HL-60/S4 treated with retinoic acid at 250 ng/mL for 4 days and 3 days (cell line): ENCODE measurements around the gene SLCO3A1.
"Not testable (repeated sequence)": the region's sequence is repeated elsewhere in the genome, so short reads cannot be mapped to it uniquely, and the experiment has no call there.

Experiments used
- in situ Hi-C: fragments of 300-500 bp; cut with MboI; formaldehyde crosslinking; loops from 2 replicates; pipeline ENCODE4 v1.7.0; 2022; ENCODE audit warnings: low sequenced_read_pairs

Gene SLCO3A1

DNA sequence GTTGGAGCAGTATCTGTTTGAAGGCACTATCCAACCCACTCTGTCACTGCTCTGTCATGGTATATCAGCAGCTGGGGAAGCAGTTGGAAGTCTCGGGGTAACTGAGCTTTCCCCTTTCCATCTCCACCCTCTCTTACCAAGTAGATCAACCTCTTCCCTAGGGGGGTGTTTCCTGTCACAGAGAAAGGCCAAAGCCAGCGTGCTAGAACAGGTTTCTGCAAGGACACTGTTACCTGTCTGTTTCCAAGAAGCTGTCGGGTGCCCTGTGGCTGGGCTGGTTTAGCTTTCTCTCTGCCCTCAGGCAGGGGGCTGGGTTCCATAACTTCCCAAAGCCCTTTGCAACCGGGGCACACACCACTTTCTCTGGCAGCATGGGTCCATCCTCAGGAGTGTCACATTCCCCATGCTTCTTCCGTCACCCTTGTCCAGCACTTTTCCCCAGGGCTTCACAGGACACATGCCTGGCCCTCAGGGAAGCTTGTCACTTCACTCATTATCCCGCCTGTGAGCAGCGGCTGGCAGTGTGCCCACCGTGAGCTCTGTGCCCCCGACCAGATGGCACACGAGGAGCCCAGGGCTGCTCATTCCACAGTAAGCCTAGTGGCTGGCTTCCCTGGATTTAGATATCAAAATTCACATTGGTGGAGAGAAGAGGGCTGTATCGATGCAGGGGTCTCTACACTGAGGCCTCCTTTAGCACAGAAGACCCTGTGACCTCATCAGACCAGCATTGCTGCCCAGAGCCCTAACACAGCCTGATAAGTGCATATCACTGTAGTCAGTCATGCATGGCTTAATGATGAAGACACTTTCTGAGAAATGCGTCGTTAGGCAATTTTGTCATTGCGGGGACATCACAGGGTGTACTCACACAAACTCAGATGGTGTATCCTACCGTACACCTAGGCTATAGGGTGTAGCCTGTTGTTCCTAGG lies 205.8 kb downstream of the SLCO3A1 start:
- in situ Hi-C loops: no loop called here

DNA sequence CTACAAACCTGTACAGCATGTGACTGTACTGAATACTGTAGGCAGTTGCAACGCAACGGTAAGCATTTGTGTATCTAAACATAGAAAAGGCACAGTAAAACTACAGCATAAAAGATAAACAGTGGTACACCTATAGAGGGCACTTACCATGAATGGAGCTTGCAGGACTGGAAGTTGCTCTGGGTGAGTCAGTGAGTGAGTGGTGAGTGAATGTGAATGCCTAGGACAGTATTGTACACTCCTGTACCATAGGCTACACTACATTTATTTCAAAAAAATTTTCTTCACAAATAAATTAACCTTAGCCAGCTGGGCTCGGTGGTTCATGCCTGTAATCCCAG lies 206.4 kb downstream of the SLCO3A1 start:
- in situ Hi-C loops: not testable (repeated sequence)

- in situ Hi-C loops: no loop called here
Measured at GRCh38 chr15:92061511-92062195, 208.1 kb downstream of the SLCO3A1 start.

DNA sequence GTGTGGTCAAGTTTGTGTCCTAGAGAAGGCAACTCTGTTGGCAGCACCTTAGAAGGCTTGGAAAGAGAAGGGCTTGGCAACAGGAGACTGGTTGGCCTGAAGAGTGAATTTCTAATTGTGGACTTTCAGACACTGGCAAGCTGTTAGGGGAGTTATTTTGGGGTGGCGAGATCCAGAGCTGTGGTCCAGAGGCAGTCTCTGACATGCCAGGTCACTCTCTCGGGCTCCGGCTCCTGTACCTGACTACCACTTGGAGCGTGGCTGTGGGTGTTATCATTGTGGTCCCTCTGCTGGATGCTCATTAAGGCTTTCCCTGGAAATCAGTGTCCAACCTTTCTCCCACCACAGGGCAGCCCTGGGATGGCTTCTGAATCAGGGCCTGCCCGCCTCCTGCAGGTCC lies 209.0 kb downstream of the SLCO3A1 start:
- in situ Hi-C loops: no loop called here

DNA sequence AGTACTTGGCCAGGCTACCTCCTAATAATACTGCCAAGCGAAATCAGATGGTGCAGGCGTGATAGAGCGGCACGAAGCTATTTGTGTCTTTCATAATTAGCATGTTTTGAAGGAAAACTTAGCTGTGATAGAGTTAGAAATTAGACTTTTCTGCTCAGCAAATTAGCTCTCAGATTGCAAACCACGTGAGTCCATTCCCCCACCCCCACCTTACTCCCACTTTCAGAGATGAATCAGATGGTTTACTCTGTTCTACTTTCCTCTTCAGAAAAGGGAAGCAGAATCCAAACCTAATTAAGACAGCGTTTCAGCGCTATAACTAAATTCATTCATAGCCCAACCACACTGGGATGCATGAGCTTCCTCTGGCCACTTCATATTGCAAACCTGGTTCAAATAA lies 214.6 kb downstream of the SLCO3A1 start:
- in situ Hi-C loops: no loop called here

GRCh38 chr15:92069308-92070250 lies 216.1 kb downstream of the SLCO3A1 start:
- in situ Hi-C loops: no loop called here

- in situ Hi-C loops: not testable (repeated sequence)
Measured at GRCh38 chr15:92070251-92070650, 216.7 kb downstream of the SLCO3A1 start.

DNA sequence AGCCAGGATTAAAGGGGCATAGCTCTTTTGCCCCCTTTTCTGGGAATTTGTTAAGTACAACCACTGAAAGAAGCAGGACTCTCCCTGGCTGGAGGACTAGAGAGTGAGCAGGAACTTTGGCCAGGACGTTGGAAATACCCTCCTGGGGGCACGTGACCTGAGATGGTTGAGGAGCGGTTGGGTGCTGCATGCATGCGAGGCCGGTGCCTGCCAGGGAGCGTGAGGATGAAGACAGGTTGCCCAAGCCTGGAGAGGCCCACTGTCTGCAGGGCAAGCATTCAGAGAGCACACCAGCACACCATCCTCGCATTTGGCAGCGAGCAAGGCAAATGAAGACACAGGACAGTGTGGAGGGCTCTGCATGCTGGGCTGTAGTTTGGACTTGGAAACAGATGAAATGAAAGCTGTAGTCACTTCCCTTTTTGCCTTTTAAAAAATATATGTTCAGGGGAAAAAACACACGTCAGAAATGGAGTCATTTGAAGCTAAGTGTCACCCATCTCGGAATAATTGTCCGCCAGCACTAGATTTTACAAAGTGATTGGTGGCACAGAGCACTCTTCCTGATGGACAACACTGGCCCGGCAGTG lies 217.6 kb downstream of the SLCO3A1 start:
- in situ Hi-C loops: no loop called here

DNA sequence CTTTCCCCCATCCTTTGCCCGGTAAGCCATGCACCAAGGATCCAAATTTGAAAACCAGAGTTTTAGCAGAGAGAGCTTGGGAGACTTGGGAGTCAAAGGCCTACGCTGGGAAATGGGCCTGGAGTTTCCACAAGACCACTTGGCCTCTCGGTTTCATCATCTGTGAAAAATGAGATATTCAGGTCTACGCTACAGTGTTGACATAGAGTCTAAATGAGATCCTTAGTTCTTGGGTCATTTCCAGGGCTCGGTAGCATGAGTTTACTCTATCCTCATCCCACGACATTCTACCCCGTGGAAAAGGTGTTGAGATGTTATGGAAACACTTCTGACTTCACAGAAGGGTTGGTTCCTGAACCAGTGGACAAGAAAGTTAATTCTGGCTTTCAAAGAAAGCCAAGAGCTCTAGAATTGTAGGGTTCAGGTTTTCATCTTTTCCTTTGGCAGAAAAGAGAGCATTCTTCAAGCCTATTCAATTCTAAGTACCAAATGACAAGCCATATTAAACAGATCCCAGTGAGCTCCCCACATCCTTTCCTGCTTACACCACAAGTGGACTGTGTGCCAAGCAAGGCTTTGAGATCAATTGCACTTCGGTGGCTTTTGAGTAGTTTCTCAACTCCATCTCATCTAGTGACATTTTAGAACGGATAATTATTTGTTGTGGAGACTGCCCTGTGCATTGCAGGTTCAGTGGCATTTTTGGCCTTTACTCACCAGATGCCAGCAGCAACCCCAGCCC lies 219.7 kb downstream of the SLCO3A1 start:
- in situ Hi-C loops: no loop called here

- in situ Hi-C loops: no loop called here
Measured at GRCh38 chr15:92074101-92074500, 220.6 kb downstream of the SLCO3A1 start.

DNA sequence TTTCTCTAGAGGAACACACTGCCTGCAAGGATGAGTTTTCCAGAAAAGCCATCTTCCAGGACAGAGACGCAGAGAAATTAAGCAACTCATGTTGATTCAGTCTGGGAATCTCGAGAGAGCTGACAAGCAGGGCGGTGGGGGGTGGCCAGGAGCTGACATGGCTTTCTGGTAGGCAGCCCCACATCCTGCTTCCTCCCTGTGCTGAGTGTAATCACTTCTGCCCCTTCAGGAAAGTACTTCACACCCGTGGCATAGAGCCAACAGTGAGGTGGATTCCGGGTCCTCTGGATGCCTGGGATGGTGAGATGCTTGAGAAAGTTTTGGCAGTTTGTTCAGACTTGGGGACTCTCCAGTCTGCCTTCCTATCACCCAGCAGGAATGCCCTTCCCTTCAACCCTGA lies 221.1 kb downstream of the SLCO3A1 start:
- in situ Hi-C loops: loop anchor here (25.0 kb wide), 2 partner anchors 362 to 638 kb away; no protein-coding TSS in a partner anchor

GRCh38 chr15:92075764-92076163 lies 222.3 kb downstream of the SLCO3A1 start:
- in situ Hi-C loops: loop anchor here (25.0 kb wide), 2 partner anchors 363 to 637 kb away; no protein-coding TSS in a partner anchor

DNA sequence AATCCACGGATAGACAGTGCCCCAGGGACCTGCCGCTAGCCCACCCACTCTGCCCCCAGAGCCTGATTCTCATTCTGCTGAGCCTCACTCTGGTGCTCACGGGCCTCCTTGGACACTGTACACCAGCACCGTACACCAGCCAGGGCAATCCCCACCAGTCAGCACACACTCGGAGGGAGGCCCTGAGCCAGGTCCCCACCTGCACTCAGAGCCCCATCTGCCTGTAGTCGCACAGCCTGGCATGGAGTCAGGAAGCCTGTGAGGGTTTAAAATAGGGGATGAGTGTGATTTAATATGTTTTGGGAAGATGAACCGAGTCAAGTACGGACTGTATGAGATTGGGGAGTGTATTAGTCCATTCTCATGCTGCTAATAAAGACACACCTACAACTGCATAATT lies 223.0 kb downstream of the SLCO3A1 start:
- in situ Hi-C loops: loop anchor here (25.0 kb wide), 2 partner anchors 364 to 636 kb away; no protein-coding TSS in a partner anchor

DNA sequence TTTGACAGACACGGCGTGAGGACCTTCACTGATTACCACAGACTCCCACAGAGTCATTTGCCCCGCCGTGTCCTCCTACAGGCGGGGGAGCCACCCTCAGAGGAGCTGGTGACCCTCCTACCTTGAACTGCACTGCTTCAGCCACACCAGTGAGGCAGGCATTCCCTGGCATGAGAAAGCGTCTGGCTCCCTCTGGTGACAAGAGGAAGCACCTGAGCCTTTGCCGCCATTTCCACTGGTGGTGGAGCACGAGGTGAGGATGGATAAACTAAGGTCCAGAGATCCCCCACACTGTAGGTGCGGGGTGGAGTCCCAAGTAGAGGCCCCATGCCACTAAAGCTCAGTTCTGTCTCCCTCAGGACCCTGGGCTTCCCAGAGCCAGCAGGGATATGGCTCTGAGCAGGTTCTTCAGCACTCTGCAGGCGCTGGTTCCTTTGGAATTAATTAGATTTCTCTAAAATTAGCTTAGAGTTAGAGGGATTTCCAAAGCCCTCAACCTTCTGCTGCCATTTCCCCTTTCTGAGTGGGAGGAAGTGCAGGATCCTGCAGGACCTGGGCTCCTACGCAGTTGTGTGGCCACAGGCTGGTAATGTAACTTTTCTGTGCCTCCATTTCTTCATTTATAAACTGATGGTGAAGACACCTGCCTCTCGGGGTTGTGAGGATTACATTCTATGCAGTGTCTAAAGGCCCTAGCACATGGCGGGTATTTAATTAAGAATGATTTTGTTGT lies 224.0 kb downstream of the SLCO3A1 start:
- in situ Hi-C loops: loop anchor here (25.0 kb wide), 2 partner anchors 365 to 635 kb away; no protein-coding TSS in a partner anchor

GRCh38 chr15:92078270-92078669 lies 224.8 kb downstream of the SLCO3A1 start:
- in situ Hi-C loops: loop anchor here (25.0 kb wide), 2 partner anchors 366 to 634 kb away; no protein-coding TSS in a partner anchor

GRCh38 chr15:92079047-92079446 lies 225.5 kb downstream of the SLCO3A1 start:
- in situ Hi-C loops: loop anchor here (25.0 kb wide), 2 partner anchors 367 to 633 kb away; no protein-coding TSS in a partner anchor

- in situ Hi-C loops: loop anchor here (5.0 to 25.0 kb wide), 3 partner anchors 367 to 777 kb away; no protein-coding TSS in a partner anchor
Measured at GRCh38 chr15:92079647-92080255, 226.2 kb downstream of the SLCO3A1 start.
